HS-5 (cell line): ENCODE data around the gene TPSB2.

Experiments used
- DNase-seq: peaks from one replicate; pipeline ENCODE4 v3.0.0-alpha.2; 2012; ENCODE audit warnings: low read depth

Gene TPSB2

DNA sequence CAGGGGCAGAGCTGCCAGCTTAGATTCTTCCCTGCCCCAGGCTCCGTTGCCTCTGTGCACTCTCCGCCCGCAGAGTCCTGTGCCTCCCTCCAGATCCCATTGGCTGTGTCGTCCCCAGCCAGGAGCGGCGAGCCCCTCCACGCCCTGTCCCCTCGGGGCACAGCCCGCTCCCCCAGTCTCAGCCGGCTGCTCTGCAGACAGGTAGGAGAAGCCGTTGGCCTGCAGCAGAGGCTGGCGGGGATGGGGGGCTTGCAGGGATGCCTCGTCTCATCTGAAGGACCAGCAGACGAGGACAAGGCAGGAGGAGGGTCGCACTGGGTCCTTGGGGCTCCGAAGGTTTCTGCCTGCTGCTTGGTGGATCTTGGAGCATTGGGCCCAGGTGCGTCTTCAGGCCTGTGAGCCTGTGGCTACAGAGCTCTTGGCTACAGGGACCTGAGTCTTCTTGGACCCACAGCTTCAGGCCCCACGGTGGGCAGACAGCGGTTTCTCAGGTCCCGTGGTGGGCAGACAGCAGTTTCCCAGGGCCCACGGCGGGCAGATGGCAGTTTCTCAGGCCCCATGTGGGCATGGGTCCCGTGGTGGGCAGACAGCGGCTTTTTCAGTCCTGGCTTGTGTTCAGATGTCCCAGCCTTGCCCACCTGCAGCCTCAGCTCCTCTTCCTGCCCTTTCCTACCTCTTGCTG is 10.9 kb downstream of the TPSB2 start:
- no peak for DNase-seq

DNA sequence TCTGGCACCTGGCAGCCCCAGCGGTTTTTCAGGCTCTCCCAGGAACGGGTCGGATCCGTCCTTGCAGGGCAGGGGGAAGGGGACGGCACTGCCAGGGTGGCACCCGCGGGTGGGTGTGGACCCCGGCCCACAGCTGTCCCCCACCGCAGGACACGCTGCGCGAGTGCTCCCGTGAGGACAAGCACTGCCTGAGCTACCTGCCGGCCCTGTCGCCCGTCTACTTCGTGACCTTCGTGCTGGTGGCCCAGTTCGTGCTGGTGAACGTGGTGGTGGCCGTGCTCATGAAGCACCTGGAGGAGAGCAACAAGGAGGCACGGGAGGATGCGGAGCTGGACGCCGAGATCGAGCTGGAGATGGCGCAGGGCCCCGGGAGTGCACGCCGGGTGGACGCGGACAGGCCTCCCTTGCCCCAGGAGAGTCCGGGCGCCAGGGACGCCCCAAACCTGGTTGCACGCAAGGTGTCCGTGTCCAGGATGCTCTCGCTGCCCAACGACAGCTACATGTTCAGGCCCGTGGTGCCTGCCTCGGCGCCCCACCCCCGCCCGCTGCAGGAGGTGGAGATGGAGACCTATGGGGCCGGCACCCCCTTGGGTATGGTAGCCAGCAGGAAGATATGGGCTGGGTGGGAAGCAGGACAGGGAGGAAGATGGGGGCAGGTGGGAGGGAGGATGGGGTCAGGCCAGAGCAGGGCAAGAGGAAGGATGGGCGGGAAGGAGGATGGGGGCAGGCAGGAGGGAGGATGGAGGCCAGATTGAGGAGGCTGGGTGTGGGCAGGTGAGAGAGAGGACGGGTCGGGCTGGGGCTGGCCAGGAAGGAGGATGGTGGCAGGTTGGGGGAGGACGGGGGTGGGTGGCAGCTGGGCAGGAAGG is 11.7 kb downstream of the TPSB2 start:
- no peak for DNase-seq

DNA sequence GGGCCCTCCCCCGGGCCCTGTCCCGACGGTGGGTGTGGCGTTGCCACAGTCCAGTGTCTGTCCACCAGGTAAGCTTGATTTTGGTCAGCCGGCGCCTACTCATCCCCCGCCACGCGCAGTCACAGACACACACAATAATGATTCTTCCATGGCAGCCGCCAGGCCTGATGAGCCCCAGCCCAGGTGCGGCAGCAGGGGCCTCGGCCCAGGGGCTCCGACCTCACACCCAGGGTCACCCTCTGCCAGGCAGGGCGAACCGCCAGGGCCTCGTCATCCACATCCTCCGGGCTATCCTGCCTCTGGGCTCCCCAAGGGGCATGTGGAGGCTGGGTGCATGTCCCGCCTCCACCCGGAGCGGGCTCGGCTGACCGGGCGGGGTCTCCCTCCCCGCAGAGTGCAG is 12.5 kb downstream of the TPSB2 start:
- no peak for DNase-seq

DNA sequence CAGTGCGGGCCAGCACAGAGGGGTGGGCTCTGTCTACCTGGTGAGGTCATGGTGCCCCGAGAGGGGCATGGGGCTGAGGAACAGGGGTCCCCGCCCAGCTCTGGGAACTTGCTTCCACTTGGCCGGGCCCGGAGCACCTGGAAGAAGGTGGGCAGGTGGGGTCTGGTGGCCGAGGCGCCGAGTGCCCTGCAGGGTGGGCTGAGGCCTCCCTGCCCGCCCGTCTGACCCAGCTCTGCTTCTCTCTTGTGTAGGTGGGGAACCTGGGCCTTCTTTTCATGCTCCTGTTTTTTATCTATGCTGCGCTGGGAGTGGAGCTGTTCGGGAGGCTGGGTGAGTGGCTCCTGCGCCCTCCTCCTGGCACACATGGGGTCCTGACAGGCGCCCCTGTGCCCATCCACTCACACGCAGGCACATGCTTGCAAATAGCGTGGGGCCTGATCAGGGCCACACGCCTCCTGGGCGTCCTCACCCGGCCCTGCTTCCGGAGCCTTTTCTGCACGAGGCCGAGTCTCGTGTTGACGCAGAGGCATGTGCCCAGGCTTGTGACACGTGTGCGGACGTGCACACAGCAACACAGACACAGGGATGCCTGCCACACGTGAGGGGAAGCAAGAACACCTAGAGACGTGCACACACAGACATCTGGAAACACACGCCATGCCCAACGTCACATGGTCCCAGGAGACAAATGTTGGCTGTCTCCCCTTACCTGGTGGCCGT is 13.1 kb downstream of the TPSB2 start:
- DNase-seq: no peak

DNA sequence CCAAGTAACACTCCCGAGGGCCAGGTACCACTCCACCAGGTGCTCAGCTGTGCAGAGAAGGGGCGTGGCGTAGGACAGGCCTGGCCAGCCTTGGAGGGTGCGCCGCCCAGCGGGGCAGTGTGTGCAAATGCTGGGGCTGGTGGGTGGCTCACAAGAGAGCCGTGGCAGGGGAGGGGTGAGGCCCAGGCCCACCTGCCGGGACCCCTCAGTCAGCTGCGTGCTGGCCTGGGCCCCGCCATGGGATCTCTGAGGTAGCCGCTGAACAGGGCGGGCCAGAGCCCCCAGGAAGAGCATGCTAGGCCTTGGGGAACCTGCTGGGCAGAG is 13.7 kb downstream of the TPSB2 start:
- DNase-seq: no peak

DNA sequence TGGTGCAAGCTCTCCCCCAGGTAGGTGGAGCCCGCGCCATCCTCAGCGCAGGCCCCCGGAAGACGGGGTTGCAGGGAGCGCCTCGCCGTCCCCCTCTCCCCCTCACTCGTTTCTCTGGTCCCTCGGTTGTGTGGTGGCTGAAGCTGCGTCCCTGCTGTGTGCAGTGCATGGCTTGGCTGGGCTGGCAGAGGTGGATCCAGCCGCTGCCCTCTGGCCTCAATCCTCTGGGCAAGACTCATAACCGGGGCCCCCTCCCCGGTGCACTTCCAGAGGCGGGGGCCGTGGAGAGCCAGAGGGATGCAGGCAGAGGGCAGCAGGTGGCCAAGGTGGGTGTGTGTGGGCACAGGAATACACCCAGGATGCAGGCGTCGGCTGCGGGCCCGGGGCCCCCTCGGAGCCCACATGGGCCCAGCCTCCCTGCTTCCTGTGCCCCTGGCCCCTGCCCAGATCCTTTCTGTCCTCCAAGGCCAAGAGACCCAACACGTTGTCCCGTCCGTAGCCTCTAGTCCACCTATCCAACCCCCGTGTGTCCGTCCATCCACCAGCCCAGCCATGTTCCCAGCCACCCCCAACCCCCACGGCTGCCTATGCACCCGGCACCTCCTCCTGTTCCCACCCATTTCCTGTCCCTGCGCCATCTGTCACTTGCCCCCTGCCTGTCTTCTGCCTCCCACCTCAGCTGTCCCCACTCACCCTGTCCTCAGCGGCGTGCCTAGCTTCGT is 14.2 kb downstream of the TPSB2 start:
- no peak for DNase-seq

DNA sequence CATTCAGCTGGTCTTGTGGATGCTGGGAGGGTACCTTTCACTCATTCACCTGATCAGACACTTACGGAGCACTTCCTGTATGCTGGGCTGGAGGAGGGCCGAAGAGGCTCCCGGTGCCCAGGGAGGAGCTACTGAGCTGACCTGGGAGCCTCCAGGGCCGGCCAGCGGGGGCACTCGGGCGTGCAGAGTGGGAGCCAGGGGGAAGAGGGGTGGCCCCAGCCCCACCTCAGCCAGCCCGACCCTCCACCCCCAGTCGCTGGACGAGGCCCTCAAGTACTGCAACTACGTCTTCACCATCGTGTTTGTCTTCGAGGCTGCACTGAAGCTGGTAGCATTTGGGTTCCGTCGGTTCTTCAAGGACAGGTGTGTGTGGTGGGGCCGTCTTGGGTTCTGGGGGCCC is 15.3 kb downstream of the TPSB2 start:
- no peak for DNase-seq

DNA sequence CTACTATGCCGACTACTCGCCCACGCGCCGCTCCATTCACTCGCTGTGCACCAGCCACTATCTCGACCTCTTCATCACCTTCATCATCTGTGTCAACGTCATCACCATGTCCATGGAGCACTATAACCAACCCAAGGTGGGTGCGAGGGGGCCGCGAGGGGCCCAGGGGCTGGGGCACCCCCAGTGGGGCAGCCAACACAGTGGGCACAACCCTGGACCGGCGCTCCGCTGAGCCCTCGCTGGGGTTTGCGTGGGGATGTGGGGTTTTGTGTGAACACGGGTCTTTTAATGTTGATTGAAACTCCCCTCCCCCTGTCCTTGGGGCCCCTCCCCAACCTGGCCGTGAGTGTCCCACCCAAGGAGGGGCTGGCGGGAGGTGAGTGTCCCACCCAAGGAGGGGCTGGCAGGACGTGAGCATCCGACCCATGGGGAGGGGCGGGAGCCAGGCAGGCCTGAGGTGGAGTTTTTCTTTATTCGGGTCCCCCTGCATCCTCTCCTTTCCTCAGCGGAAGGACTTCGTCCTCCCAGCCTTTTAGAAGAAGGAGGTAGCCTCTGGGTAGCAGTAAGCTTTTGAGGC is 16.1 kb downstream of the TPSB2 start:
- DNase-seq: no peak

DNA sequence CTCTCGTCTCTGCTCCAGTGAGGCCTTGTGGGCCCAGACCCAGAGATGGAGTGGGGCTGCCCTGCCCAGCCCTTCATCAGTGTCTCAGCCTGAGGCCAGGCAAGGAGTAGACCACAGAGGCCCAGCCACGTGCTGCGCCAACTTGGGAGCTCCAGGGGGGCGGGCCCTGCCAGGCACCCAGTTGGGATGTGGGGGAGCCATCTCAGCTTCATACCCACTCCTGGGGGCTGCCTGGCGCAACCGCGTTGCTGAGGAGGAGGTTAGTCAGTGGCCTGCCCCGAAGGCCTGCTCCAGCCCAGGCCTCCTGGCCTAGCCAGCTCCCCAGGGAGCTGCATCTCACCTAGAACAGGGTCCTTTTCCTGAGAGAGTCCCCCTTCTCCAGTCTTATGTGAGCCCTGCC is 16.8 kb downstream of the TPSB2 start:
- no peak for DNase-seq

DNA sequence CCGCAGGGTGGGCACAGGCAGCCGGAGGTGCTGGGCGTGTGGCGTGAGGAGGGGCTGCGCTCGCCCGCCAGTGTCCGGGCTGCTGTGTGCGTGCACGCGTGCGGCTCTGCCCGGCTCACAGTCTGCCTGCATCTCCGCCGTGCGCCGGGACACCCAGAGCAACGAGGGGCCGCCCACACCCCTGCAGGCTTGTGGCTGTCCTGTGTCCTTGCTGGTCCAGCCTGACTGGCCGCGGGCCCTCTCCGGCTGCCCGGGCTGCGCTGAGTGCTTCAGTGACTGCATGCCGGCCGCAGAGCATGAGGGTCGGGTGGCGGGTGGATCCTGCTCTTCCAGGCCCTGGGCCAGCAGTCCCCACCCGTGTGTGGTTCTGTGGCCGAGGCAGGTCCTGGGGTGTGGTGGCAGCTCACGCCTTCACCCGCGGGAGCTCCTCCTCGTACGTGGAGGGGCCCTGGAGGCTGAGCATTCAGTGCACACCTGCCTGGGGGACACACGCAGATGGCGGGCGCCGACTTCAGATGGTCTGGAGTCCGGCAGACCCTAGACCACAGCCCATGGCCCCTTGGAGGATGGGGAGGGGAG is 17.3 kb downstream of the TPSB2 start:
- DNase-seq: no peak

DNA sequence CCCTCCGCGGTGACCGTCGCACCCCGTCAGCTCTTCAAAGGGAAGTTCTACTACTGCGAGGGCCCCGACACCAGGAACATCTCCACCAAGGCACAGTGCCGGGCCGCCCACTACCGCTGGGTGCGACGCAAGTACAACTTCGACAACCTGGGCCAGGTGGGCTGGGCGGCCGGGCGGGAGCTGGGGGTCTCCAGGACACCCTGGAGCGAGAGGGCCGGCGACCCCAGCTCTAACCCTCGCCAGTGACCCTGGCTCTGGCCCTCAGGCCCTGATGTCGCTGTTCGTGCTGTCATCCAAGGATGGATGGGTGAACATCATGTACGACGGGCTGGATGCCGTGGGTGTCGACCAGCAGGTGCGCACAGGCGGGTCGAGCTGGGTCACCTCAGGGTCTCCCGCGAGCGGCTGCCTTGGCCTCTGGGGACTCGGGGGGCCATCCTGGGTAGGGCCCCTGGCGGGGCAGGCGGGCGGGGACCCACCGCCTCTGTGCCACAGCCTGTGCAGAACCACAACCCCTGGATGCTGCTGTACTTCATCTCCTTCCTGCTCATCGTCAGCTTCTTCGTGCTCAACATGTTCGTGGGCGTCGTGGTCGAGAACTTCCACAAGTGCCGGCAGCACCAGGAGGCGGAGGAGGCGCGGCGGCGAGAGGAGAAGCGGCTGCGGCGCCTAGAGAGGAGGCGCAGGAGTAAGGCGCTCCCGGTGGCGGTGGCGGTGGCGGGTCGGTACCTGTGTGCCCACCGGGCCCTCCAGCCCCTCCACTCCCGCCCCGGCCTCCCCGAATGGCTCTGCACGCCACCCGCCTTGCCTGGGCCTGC is 18.3 kb downstream of the TPSB2 start:
- DNase-seq: no peak

DNA sequence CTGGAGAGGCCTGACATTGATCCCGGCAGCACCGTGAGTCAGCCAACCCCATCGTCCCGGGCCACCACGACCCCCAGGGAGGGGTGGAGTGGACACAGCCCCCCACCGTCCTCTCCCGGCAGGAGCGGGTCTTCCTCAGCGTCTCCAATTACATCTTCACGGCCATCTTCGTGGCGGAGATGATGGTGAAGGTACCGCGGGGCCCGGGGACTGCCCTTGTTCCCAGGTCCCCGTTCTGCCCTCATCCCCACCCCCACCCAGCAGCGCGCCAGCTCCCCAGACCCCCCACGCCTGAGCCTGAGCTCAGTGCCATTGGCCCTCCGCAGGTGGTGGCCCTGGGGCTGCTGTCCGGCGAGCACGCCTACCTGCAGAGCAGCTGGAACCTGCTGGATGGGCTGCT is 19.5 kb downstream of the TPSB2 start:
- no peak for DNase-seq

DNA sequence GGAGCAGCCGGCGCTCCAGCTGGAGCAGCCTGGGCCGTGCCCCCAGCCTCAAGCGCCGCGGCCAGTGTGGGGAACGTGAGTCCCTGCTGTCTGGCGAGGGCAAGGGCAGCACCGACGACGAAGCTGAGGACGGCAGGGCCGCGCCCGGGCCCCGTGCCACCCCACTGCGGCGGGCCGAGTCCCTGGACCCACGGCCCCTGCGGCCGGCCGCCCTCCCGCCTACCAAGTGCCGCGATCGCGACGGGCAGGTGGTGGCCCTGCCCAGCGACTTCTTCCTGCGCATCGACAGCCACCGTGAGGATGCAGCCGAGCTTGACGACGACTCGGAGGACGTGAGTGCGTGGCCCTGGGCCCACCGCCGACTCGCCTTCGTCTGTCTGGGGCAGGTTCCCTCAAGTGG is 20.9 kb downstream of the TPSB2 start:
- no peak for DNase-seq

DNA sequence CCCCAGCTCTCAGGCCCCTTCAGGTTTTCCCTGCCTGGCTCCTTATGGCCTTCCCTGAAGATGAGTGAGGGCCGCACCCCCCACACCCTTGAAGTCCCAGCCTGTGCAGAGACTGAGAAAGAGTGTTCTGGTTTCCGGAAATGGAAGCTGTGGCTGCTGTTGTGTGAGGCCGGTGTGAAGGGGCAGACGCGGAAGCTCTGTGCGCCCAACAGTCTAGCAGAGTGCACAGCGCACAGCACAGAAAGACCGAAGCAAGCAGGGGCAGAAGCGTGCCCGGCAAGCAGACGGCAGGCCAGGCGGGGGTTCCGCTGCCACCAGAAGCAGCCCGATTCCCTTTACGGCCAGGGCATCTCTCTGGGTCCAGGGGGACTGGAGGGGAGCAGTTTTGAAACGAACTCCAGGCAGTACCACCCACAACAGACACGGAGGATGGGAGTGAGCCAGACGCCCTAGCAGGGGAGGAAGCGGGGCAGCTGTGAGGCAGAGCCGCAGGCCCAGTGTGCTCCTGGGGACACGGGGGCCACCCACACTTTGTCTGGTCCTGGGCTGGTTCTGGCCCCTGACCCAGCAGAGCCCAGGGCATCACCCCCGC is 21.6 kb downstream of the TPSB2 start:
- DNase-seq: no peak

DNA sequence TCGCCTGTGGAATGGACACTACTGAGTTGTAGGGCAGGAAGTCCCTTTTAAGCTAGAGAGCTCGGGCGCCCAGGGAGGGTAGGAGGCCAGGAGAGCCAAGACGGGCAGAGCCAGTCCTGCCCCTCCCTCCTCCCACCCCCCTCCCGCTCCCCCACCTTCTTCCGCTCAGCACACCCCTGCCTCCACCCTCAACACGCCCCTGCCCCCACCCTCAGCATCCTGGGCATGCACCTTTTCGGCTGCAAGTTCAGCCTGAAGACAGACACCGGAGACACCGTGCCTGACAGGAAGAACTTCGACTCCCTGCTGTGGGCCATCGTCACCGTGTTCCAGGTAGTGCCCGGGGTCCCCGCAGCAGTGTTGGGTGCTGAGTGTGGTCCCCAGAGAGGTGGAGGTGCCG is 23.2 kb downstream of the TPSB2 start:
- no peak for DNase-seq

DNA sequence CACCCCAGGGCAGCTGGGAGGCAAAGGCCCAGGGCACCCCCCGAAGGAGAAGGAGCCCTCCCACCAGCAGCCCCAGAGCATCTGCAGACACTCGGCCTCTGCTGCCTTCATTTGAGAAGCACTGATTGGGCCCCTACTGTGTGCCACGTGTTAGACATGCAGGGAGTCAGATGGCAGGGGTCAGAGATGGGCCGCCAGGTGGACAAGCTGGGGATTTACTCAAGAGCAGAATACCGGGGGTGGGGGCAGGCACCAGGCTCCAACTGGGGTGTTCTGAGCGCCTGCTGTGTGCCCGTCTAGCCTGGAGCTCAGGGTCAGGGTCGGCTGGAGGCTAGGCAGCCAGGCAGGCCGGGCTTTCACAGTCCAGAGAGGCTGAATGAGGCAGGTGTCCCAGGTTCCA is 23.7 kb downstream of the TPSB2 start:
- DNase-seq: no peak

DNA sequence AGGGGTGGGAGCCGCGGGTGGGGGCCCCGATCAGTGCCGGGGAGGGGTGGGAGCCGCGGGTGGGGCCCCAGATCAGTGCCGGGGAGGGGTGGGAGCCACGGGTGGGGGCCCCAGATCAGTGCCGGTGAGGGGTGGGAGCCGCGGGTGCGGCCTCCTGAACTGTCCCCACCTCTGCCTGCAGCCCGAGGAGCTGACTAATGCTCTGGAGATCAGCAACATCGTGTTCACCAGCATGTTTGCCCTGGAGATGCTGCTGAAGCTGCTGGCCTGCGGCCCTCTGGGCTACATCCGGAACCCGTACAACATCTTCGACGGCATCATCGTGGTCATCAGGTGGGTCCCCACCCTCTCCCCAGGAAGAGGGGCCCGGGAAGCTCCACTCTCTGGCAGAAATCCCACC is 25.1 kb downstream of the TPSB2 start:
- DNase-seq: no peak

DNA sequence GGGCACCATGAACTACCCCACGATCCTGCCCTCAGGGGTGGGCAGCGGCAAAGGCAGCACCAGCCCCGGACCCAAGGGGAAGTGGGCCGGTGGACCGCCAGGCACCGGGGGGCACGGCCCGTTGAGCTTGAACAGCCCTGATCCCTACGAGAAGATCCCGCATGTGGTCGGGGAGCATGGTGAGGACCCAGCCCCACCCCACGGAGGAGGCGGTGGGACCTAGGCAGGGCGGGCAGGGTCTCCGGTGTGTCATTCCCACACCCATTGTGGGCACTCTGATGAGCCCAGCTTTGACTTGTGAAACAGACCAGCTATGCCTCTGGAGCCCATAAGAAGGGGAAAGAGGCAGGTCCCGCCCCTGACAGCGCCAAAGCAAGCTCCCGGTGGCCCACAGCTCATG is 27.7 kb downstream of the TPSB2 start:
- no peak for DNase-seq

DNA sequence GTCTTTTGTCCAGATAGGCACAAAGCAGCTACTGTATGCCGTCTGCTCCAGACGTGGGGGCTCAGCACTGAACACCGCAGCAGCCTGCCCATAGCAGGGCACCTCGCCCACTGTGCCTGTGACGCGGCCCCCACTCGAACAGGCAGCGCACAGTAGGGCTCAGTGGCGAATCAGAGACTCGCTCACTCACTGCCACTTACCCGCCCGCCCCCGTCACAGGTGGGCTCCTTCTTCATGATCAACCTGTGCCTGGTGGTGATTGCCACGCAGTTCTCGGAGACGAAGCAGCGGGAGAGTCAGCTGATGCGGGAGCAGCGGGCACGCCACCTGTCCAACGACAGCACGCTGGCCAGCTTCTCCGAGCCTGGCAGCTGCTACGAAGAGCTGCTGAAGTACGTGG is 28.5 kb downstream of the TPSB2 start:
- no peak for DNase-seq

DNA sequence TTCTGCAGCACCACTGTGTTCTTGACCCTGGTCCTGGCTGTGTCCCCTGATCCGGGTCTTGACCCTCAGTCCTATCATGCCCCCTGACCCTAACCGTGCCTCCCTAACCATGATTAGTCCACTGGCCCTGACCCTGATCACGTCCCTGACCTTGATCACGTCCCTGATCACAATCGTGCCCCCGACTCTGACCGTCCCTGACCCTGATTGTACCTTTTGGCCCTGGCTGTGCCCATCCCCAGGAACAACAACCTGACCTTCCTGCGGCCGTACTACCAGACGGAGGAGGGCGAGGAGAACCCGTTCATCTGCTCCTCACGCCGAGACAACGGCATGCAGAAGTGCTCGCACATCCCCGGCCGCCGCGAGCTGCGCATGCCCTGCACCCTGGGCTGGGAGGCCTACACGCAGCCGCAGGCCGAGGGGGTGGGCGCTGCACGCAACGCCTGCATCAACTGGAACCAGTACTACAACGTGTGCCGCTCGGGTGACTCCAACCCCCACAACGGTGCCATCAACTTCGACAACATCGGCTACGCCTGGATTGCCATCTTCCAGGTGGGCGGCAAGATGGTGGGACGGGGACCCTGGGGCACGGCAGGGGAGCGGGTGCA is 29.9 kb downstream of the TPSB2 start:
- DNase-seq: no peak
